GM19395 (cell line): ENCODE measurements around the gene CSNK2B.
"Not testable (repeated sequence)": the region's sequence is repeated elsewhere in the genome, so short reads cannot be mapped to it uniquely, and the experiment has no call there.

Experiments used
- ATAC-seq: cut with Tn5 transposase; IDR thresholded peaks from one replicate; pipeline ENCODE4 v1.9.1; 2021; ENCODE audit warnings: mild to moderate bottlenecking, moderate library complexity; ENCODE audit not compliant: unreplicated experiment

Gene CSNK2B

DNA sequence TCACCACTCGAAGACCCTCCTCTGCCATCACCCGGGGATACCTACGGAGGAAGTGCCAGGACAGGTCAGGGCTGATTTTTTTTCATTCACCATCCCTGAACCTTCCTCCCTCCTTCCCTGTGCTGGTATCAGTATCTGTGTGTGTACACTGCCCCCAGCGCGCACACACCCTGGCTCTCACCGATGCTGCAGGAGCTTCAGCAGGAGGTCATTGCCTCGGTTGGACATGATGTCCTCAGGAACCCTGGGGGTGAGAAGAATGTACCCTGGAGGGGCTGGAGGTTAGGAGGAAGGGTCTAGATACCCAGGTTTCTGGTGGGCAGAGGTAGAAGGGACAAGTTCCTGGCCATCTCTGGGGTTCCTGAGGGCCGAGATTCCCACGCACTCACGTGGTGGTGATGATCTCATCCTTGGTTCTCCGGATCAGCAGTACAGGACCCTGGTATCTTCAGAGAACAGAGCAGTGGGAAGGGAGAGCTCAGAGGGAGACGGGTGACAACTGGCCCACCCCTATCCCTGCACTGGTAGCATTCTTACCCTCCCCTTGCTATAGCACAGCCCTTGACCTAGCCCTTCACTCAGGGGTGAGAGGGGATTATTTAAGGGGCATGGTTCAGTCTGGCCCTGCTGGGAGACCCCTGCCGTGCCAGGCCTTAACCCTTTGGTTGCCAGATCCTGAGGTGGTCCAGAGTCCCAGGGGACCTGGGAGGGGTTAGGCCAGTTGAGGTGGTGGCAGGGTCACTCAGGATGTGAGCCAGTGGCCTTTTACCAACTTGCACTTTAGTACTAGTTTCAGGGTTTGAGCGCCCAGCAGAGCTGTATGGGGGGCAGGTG lies 22.2 kb downstream of the CSNK2B start:
- no peak for ATAC-seq

DNA sequence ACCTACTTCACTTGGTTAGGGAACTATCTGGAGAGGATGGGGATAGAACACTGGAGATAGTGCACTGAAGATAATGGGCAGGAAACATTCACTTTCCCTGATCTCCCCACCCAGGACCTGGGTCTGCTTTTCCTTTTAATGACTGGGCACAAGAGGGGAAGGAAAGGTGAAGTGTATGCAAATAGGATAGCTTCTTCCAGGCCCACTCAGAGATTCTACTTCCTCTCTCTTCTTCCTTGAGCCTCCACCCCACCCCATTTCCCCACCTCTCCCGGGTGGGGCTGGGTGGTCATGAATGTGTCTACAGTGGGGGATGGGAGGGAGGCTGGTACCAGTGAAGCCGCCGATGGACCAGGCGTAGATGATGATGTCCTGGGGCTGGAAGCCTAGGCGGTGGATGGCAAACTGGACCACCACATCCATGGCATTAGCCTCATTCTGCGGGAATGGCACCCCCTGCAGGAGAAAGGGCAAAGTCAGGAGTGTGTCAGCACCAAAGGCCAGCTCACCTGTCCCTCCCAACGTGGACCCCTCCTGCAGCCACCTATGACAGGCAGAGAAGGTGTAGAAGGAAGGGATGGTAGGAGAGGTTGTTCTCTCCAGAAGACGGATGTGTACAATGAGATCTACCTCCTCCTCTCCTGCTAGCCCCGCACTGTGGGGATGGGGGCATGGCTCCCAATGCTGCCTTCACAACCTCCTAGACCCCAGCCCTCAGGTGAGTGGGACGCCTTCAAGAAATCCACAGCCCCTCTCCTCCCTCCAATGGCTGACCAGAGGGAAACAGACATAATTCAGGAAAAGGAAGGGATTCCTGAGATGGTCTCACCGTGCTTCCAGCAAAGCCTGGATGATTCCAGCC lies 23.6 kb downstream of the CSNK2B start:
- no peak for ATAC-seq

- ATAC-seq, result no peak
Observed at GRCh38 chr6:31690231-31691077, 24.6 kb downstream of the CSNK2B start.

DNA sequence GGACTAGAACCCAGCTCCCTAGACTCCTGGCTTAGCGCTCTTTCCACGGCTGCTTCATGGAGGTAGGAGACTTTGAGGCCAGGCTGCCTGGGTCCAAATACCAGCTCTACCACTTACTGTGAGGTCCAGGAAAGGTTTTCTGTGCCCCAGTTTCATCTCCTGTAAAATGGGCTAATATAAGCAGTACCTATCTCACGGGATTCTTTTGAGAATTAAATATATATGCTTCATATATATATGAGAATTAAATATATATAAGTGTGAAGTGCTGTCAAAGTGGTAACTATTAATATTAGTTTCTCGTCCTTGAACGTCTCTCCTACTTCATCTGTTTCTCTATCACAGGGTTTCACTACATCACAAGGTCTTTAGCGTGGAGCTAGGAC lies 25.2 kb downstream of the CSNK2B start:
- ATAC-seq, result no peak

DNA sequence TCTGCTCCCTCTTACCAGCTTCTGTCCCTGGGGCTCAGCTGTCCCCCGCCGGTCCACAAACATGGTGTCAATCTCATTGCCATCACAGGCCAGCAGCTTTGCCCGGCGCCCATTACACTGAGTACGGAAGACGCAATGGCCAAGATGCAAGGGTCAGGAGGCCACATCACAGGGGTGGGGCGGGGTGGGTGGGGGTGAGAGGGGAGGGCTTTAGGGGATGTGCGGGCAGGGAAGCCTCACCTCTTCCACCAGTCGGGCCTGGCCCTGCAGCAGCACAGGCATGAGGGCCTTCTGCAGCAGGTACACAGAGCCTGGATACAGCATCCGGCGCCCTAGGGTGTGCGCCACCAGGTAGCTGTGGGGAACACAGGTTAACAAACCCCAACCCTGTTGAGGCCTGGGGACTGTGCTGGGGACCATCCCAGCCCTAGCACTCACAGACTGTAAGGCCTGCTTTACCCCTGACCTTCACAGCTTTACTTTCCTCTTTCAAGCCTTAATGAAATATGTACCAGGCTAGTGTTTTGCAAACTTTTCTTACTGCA lies 25.8 kb downstream of the CSNK2B start:
- ATAC-seq, result no peak

DNA sequence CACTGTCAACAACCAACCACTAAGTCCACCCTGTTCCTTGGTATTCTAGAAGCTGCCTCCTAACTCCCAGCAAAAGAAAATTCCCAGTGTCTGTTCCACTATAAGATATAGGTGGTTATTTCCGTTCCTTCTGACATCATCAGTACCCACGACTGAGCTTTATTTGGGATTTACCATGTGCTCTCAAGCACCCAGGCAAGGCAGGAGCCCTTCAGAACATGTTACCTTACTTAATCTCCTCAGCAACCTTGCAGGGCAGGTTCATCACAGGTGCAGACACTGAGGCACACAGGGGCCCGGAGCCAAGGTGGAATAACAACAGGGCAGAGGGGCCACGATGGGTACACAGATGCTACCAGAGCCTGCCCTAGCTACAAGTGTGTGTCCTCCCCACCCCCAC lies 26.5 kb downstream of the CSNK2B start:
- ATAC-seq, result no peak

GRCh38 chr6:31692886-31693285 lies 27.0 kb downstream of the CSNK2B start:
- no peak for ATAC-seq

DNA sequence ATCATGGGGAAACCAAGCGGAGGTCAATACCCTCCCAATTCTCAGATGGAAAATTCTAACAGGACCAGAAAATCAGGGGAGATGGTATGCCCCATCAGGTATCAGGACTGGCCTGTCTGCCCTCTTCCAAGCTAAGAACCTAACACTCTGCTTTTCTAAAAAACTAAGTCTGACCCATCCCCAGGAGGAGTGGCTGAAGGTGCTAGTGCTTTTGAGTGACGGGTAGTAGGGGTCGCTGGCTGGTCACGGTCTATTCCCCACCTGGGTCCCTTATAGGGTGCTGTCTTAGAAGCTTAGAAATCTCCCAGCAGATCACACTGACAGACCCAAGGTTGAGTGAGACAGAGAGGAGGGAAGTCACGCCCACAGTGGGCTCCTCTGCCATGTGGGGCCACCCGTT lies 27.7 kb downstream of the CSNK2B start:
- ATAC-seq, result no peak

DNA sequence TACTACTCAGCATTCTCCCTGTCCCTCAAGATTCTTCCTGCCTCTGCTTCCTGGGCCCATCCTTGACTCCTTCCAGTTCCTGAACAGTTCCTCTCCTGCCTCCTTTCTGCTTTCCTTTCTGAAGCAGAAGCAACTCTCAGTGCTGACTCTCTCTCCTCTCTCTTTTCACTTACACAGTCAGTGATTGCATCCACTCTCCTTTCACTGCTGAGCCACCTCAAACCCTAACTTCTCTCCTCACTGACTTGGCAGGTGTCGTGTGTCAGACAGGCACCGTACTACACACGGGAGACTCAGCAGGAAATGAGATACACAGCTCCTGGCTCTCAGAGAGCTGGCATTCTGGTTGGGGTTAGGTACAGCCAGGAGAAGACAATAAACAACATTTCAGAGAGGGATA lies 31.7 kb downstream of the CSNK2B start:
- no peak for ATAC-seq

DNA sequence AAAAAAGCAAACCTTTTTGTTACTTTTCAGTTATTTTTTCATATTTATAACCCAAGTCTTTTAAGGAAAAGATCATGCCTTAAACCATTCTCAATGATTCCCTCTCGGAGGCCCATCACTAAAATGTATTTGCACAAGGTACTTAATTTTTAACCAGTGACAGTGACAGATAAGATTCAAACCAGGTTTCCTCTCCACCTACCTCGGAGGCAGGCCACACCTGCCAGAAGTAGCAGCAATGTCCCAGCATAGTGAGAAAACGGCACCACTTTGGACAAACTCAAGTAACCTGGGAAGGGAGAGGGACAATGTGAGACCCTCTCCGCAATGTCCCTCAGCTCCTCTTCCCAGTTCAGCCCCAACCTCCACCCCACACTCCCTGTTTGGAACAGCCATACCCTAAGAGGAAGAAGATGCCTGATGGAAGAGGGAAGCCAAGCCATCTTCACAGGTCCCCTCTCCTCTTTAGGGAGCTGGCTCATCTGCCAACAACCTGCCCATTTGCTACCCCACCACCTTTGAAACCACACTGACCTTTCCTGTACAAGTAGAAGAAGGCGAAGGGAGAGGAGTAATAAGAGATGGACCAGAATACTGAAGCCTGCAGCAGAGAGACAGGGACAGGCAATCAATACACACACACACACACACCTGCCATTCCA lies 35.0 kb downstream of the CSNK2B start:
- no peak for ATAC-seq

GRCh38 chr6:31701666-31702404 lies 36.0 kb downstream of the CSNK2B start:
- ATAC-seq, result no peak

DNA sequence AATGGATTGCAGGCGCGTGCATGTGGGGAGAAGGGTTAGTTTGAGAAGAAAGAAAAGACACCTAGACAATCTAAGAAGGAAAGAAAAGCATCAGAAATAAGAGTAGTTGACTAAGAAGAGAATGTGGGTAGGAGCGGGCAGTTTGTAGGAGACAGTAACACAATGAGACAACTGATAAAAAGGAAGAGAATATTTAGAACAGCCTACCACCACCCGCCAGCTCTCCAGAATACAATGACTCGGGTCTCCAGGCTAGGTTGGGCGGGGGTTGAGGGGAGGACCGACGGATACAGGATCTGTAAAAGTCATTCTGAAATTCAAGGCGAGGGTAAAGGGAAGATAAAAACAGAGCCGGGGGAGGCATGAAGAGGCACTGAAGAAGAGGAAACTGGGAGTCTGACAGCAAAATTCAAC lies 36.5 kb downstream of the CSNK2B start:
- ATAC-seq, result peak; percentile 8

DNA sequence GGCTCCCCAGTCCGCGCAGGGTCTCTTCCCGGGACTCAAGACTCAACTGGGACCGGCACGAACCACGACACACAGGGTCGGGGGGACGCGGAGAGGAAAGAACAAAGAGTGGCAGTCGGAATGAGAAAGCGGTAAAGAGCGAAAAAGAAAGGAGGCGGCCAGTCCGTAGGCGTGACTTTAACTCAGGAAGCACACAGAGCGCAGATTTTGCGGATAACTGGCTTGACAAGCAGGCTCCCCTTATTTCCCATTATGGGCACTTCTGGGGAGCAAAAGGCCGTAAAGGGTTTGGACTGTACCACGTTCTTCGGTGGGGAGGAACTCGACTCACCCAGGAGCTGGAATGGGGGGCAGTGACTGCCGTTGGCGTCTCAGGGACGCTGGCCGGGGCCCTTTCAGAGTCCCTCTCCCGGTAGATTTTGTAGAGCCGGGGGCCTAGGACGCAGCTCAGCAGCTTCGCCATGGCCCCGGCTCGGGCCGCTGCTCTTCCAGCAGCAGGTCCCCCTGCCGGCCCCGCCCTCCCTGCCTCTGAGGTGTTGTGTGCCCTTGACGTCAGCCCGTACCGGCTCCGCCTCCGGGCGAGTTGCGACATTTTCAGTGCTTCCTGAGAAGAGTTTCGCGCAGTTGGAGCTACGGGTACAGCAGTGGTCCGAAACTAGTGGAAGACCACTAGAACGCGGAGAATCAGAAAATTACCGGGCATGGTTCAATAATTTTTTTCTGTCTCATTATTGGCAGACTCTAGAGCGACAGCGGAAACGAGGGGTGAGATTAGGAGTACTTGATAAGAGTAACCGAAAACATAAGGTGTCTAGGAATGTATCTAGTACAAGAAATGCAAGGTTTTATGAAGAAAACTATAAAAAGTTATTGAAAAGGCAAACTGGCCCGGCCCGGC lies 37.2 kb downstream of the CSNK2B start, which contains the start of gene ABHD16A:
TSS of gene ABHD16A (minus strand) at position 506 of the 898 bp plus-strand sequence. CDS start at position 463, 43 bp downstream.
- peak; percentile 87 for ATAC-seq

GRCh38 chr6:31705931-31706330 lies 40.1 kb downstream of the CSNK2B start:
- ATAC-seq, result no peak

DNA sequence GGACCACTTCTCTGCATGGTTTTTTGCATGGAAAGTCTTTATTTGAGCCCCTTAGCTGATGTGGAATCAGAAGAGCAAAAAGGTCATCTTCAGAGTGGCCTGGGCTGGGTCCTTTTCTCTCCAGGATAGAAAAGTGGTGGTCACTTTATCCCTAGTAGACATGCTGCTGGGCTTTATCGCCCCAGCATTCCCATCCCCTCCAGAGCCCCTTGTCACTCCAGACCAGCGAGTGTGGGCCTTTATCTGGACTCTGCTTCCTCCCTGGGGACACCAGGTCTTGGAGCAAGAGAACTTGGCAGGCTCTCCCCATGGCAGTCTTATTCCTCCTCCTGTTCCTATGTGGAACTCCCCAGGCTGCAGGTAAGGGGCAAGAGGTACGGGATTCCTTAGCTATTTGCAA lies 40.7 kb downstream of the CSNK2B start, which contains the start of gene LY6G6F:
TSS of gene LY6G6F (plus strand) at position 268 of the 400 bp plus-strand sequence. CDS start at position 309, 41 bp downstream.
- no peak for ATAC-seq

GRCh38 chr6:31707701-31708100 lies 41.8 kb downstream of the CSNK2B start:
- no peak for ATAC-seq

GRCh38 chr6:31708224-31708623 lies 42.3 kb downstream of the CSNK2B start:
- no peak for ATAC-seq

DNA sequence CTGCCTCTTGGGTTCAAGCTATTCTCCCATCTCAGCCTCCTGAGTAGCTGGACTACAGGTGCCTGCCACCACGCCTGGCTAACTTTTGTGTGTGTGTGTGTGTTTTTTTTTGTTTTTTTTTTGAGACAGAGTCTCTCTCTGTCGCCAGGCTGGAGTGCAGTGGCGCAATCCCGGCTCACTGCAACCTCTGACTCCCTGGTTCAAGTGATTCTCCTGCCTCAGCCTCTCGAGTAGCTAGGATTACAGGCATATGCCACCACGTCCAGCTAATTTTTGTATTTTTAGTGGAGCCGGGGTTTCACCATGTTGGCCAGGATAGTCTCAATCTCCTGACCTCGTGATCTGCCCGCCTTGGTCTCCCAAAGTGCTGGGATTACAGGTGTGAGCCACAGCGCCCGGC lies 43.3 kb downstream of the CSNK2B start:
- ATAC-seq, result not testable (repeated sequence)
